Osteoblast (primary cell): ENCODE measurements around the gene PTGER3. TPM values are rescaled to one million over a fixed set of nuclear protein-coding genes. Genes with fewer than 3 reads are reported as not detected.

ENCODE experiments used
- DNase-seq: peaks from one replicate; pipeline ENCODE4 v3.0.0; 2011; ENCODE audit warnings: low spot score, mixed read lengths; ENCODE audit not compliant: insufficient read length; ENCODE audit errors: missing footprints
- H2AFZ ChIP-seq: 2 replicates; pipeline ENCODE4 v1.6.0; 2011; ENCODE audit warnings: mild to moderate bottlenecking, low read length
- H3K27ac ChIP-seq: 2 replicates; pipeline ENCODE4 v1.5.1; 2011; ENCODE audit warnings: mild to moderate bottlenecking, low read depth, low read length, moderate library complexity
- H3K27me3 ChIP-seq: 2 replicates; pipeline ENCODE4 v1.6.0; 2012; ENCODE audit warnings: mild to moderate bottlenecking, control low read depth, inconsistent platforms, low read length, moderate library complexity; ENCODE audit not compliant: insufficient read depth
- H3K36me3 ChIP-seq: 2 replicates; pipeline ENCODE4 v1.5.1; 2011; ENCODE audit warnings: mild to moderate bottlenecking, low read length, control low read depth, moderate library complexity; ENCODE audit not compliant: insufficient read depth
- H3K4me1 ChIP-seq: 2 replicates; pipeline ENCODE4 v1.5.1; 2011; ENCODE audit warnings: mild to moderate bottlenecking, low read length, control low read depth, moderate library complexity; ENCODE audit not compliant: insufficient read depth
- H3K4me2 ChIP-seq: 2 replicates; pipeline ENCODE4 v1.6.0; 2011; ENCODE audit warnings: mild to moderate bottlenecking, low read length; ENCODE audit not compliant: insufficient read depth
- H3K4me3 ChIP-seq: fragments of 200-600 bp; sonication (generic); 3 replicates; pipeline ENCODE4 v1.5.1; 2012; ENCODE audit warnings: mild to moderate bottlenecking, low read length, inconsistent platforms; ENCODE audit not compliant: insufficient read depth
- H3K79me2 ChIP-seq: 2 replicates; pipeline ENCODE4 v1.6.0; 2012; ENCODE audit warnings: mild to moderate bottlenecking, low read length, control low read depth, inconsistent platforms; ENCODE audit not compliant: insufficient read depth
- H3K9me3 ChIP-seq: 2 replicates; pipeline ENCODE4 v1.5.1; 2011; ENCODE audit warnings: low read depth, low read length, control low read depth
- H4K20me1 ChIP-seq: 2 replicates; pipeline ENCODE4 v1.6.0; 2012; ENCODE audit warnings: mild to moderate bottlenecking, low read length, control low read depth; ENCODE audit not compliant: insufficient read depth
- small RNA-seq: library from RNA; depleted of rRNA; stranded (forward); fragments of <200 nt; gene quantifications from one replicate; pipeline ENCODE3, GENCODE V24; 2012
- total RNA-seq: library from RNA; depleted of rRNA; stranded (reverse); fragments of >200 nt; gene quantifications from 2 replicates; pipeline ENCODE4 v1.2.3, GENCODE V29; 2012
- TF ChIP-seq, protein P1 (sequence below): IDR thresholded peaks from 2 replicates; pipeline ENCODE4 v1.5.1; 2011; ENCODE audit warnings: mild to moderate bottlenecking, low read depth, low read length, moderate library complexity; ENCODE audit errors: extremely low read depth

Gene PTGER3
- total RNA-seq, 1 donor, result not detected

GRCh38 chr1:70934194-70934961 lies 113.2 kb downstream of the PTGER3 start:
- Histone ChIP-seq H3K4me1 (no peaks in the 10 kb centered on the region), H3K36me3 (no peaks in the 10 kb centered on the region), H3K27me3 (no peaks in the 10 kb centered on the region), H3K4me2 (no peak overlapping the region), H3K79me2 (no peaks in the 10 kb centered on the region), H3K4me3 (no peak overlapping the region), H2AFZ (no peak overlapping the region), H4K20me1 (no peaks in the 10 kb centered on the region), H3K27ac (no peak overlapping the region), H3K9me3 (no peaks in the 10 kb centered on the region)
- TF ChIP-seq, protein P1, sequence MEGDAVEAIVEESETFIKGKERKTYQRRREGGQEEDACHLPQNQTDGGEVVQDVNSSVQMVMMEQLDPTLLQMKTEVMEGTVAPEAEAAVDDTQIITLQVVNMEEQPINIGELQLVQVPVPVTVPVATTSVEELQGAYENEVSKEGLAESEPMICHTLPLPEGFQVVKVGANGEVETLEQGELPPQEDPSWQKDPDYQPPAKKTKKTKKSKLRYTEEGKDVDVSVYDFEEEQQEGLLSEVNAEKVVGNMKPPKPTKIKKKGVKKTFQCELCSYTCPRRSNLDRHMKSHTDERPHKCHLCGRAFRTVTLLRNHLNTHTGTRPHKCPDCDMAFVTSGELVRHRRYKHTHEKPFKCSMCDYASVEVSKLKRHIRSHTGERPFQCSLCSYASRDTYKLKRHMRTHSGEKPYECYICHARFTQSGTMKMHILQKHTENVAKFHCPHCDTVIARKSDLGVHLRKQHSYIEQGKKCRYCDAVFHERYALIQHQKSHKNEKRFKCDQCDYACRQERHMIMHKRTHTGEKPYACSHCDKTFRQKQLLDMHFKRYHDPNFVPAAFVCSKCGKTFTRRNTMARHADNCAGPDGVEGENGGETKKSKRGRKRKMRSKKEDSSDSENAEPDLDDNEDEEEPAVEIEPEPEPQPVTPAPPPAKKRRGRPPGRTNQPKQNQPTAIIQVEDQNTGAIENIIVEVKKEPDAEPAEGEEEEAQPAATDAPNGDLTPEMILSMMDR, result no peak
- DNase-seq, result no peak

GRCh38 chr1:70930062-70930461 lies 117.6 kb downstream of the PTGER3 start:
- H2AFZ ChIP-seq, result no peak overlapping the region
- TF ChIP-seq, protein P1, result no peak
- H3K4me3 ChIP-seq, result no peak overlapping the region

GRCh38 chr1:70922196-70922595 lies 125.4 kb downstream of the PTGER3 start:
- H3K36me3 ChIP-seq, result no peaks in the 10 kb centered on the region
- TF ChIP-seq, protein P1, result no peak
- no peaks in the 10 kb centered on the region for H4K20me1 ChIP-seq
- no peak overlapping the region for H2AFZ ChIP-seq
- H3K79me2 ChIP-seq, result no peaks in the 10 kb centered on the region
- no peak for DNase-seq
- H3K4me2 ChIP-seq, result no peak overlapping the region
- H3K4me3 ChIP-seq, result no peak overlapping the region
- H3K9me3 ChIP-seq, result peaks cover 2% of the 10 kb centered on the region
- no peaks in the 10 kb centered on the region for H3K4me1 ChIP-seq
- no peaks in the 10 kb centered on the region for H3K27me3 ChIP-seq
- no peak overlapping the region for H3K27ac ChIP-seq

More at GRCh38 chr1:70930062-70930461, 117.6 kb downstream of the PTGER3 start:
- no peak for DNase-seq
- Histone ChIP-seq H3K9me3 (no peaks in the 10 kb centered on the region), H3K27ac (no peak overlapping the region), H4K20me1 (no peaks in the 10 kb centered on the region), H3K4me1 (no peaks in the 10 kb centered on the region), H3K4me2 (no peak overlapping the region), H3K79me2 (no peaks in the 10 kb centered on the region), H3K27me3 (no peaks in the 10 kb centered on the region), H3K36me3 (no peaks in the 10 kb centered on the region)

Small RNA genes within 50 kb of the gene (small RNA-seq; reads per million reads assigned to genes)
- 75.1 reads per million, percentile 97 among the genes with 10 or more reads in this experiment for gene MIR186

Other genes starting within 250 kb of the PTGER3 start
- gene ZRANB2, start 33.2 kb upstream of the PTGER3 start, total RNA-seq, result 33.7 and 36.2 TPM in 2 replicates